RKO (cell line): ENCODE results near the gene FEZ2.
A peak's percentile ranks its signal among the peaks of the same experiment; 100 is the strongest.

Experiments
- DNase-seq: peaks from one replicate; pipeline ENCODE4 v3.0.0-alpha.2; 2016; ENCODE audit warnings: low spot score

FEZ2 gene

GRCh38 chr2:36562240-36562639 is 35.7 kb downstream of the FEZ2 start:
- peak; percentile 92 for DNase-seq

GRCh38 chr2:36561237-36561944 is 36.6 kb downstream of the FEZ2 start:
- DNase-seq = peak; percentile 99

GRCh38 chr2:36560726-36561125 is 37.2 kb downstream of the FEZ2 start:
- DNase-seq = peak; percentile 85

- peak; percentile 89 for DNase-seq
Measured at GRCh38 chr2:36559221-36559942, 38.6 kb downstream of the FEZ2 start.

- peak; percentile 83 for DNase-seq
Measured at GRCh38 chr2:36556842-36557241, 41.1 kb downstream of the FEZ2 start.

GRCh38 chr2:36555789-36556188 is 42.2 kb downstream of the FEZ2 start:
- DNase-seq = peak; percentile 32

GRCh38 chr2:36554531-36554930 is 43.4 kb downstream of the FEZ2 start:
- DNase-seq = peak; percentile 64

- DNase-seq = no peak
Measured at GRCh38 chr2:36553683-36554082, 44.3 kb downstream of the FEZ2 start.

GRCh38 chr2:36550006-36550405 is 48.0 kb downstream of the FEZ2 start:
- peak; percentile 25 for DNase-seq

GRCh38 chr2:36549165-36549574 is 48.8 kb downstream of the FEZ2 start:
- DNase-seq = peak; percentile 83

GRCh38 chr2:36547906-36548305 is 50.1 kb downstream of the FEZ2 start:
- DNase-seq = peak; percentile 28

- peak; percentile 30 for DNase-seq
Measured at GRCh38 chr2:36545871-36546416, 52.0 kb downstream of the FEZ2 start.

- DNase-seq = peak; percentile 76
Measured at GRCh38 chr2:36544638-36545338, 53.2 kb downstream of the FEZ2 start.

- peak; percentile 40 for DNase-seq
Measured at GRCh38 chr2:36541891-36542595, 55.9 kb downstream of the FEZ2 start.

GRCh38 chr2:36540986-36541754 is 56.8 kb downstream of the FEZ2 start:
- DNase-seq = no peak

- peak; percentile 51 for DNase-seq
Measured at GRCh38 chr2:36539631-36540030, 58.3 kb downstream of the FEZ2 start.

GRCh38 chr2:36538335-36538734 is 59.6 kb downstream of the FEZ2 start:
- no peak for DNase-seq

GRCh38 chr2:36536776-36537175 is 61.2 kb downstream of the FEZ2 start:
- no peak for DNase-seq

GRCh38 chr2:36535099-36535498 is 62.9 kb downstream of the FEZ2 start:
- DNase-seq = no peak

- no peak for DNase-seq
Measured at GRCh38 chr2:36534275-36534799, 63.6 kb downstream of the FEZ2 start.

- DNase-seq = no peak
Measured at GRCh38 chr2:36530983-36531354, 67.0 kb downstream of the FEZ2 start.
